HEK293T (cell line): ENCODE results near the gene PYGO2.

ENCODE experiments used
- CTCF ChIA-PET: fragments of 350-600 bp; formaldehyde crosslinking; extraction: SDS; loops from one replicate; lab custom pipeline; 2021; ENCODE audit warnings: antibody characterized with exemption, inconsistent platforms; lab: Yijun Ruan, JAX
- POLR2A ChIA-PET: fragments of 350-600 bp; formaldehyde crosslinking; extraction: SDS; loops from one replicate; lab custom pipeline; 2020; ENCODE audit warnings: antibody characterized with exemption, inconsistent platforms; lab: Yijun Ruan, JAX
- DNase-seq: peaks from one replicate; pipeline ENCODE4 v3.0.0; 2012; ENCODE audit warnings: mixed read lengths; ENCODE audit errors: extremely low spot score
- ARNT ChIP-seq: fragments of 450-650 bp; IDR thresholded peaks from 2 replicates; pipeline ENCODE4 v1.6.1; 2017; ENCODE audit warnings: mild to moderate bottlenecking
- BHLHE40 ChIP-seq: fragments of 450-650 bp; IDR thresholded peaks from 2 replicates; pipeline ENCODE4 v1.6.1; 2016; ENCODE audit warnings: mild to moderate bottlenecking, moderate library complexity, borderline replicate concordance
- CTBP1 ChIP-seq: fragments of 450-650 bp; IDR thresholded peaks from 2 replicates; pipeline ENCODE4 v1.6.1; 2016; ENCODE audit warnings: borderline replicate concordance
- ELF4 ChIP-seq: fragments of 450-650 bp; IDR thresholded peaks from 2 replicates; pipeline ENCODE4 v1.6.1; 2017; ENCODE audit warnings: antibody characterized with exemption
- FOXA1 ChIP-seq: fragments of 450-650 bp; IDR thresholded peaks from 2 replicates; pipeline ENCODE4 v1.6.1; 2016; ENCODE audit warnings: mild to moderate bottlenecking
- FOXK2 ChIP-seq: fragments of 450-650 bp; IDR thresholded peaks from 2 replicates; pipeline ENCODE4 v1.6.1; 2016; ENCODE audit warnings: mild to moderate bottlenecking
- FOXM1 ChIP-seq: fragments of 450-650 bp; IDR thresholded peaks from 2 replicates; pipeline ENCODE4 v1.6.1; 2017; ENCODE audit warnings: mild to moderate bottlenecking, borderline replicate concordance
- HDGF ChIP-seq: fragments of 450-650 bp; IDR thresholded peaks from 2 replicates; pipeline ENCODE4 v1.6.1; 2017; ENCODE audit warnings: antibody characterized with exemption, borderline replicate concordance
- L3MBTL2 ChIP-seq: fragments of 450-650 bp; conservative IDR thresholded peaks from 2 replicates; pipeline ENCODE4 v1.6.1; 2016; ENCODE audit warnings: mild to moderate bottlenecking
- LEF1 ChIP-seq: fragments of 450-650 bp; IDR thresholded peaks from 2 replicates; pipeline ENCODE4 v1.6.1; 2017; ENCODE audit warnings: mild to moderate bottlenecking, borderline replicate concordance
- NFRKB ChIP-seq: fragments of 450-650 bp; IDR thresholded peaks from 2 replicates; pipeline ENCODE4 v1.6.1; 2016; ENCODE audit warnings: mild to moderate bottlenecking, moderate library complexity
- SP1 ChIP-seq: fragments of 450-650 bp; IDR thresholded peaks from 2 replicates; pipeline ENCODE4 v1.6.1; 2017
- SUZ12 ChIP-seq: fragments of 450-650 bp; IDR thresholded peaks from 2 replicates; pipeline ENCODE4 v1.6.1; 2016; ENCODE audit warnings: mild to moderate bottlenecking
- TARDBP ChIP-seq: fragments of 450-650 bp; IDR thresholded peaks from 2 replicates; pipeline ENCODE4 v1.6.1; 2016
- ZNF384 ChIP-seq: fragments of 450-650 bp; IDR thresholded peaks from 2 replicates; pipeline ENCODE4 v1.6.1; 2016
- TF ChIP-seq, protein P1 (sequence below): fragments of 450-650 bp; IDR thresholded peaks from 2 replicates; pipeline ENCODE4 v1.6.1; 2016

The PYGO2 gene

DNA sequence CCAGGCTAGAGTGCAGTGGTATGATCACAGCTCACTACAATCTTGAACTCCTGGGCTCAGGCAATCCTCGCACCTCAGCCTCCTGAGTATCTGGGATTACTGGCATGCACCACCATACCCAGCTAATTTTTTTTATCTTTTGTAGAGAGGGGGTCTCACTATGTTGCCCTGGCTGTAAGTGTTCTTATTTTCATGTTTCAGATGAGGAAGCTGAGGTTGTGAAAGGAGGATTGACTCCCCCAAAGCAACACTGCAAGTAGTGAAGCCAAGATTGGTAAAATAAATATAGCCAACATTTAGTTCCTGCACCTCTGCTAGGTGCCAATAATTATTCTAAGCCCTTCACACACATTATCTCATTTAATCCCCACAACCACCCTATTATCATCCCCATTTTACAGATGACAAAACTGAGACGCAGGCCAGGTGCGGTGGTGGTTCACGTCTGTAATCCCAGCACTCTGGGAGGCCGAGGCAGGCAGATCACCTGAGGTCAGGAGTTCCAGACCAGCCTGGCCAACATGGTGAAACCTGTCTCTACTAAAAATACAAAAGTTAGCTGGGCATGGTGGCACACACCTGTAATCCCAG is 27.1 kb downstream of the PYGO2 start:
- POLR2A ChIA-PET, result no interaction called here
- TF ChIP-seq CTBP1, result no peak
- no peak for TF ChIP-seq L3MBTL2
- TF ChIP-seq LEF1, result no peak
- no peak for TF ChIP-seq SUZ12
- TF ChIP-seq BHLHE40, result no peak
- TF ChIP-seq FOXA1, result no peak
- no peak for TF ChIP-seq ELF4
- TF ChIP-seq HDGF, result no peak
- no peak for TF ChIP-seq FOXM1
- TF ChIP-seq SP1, result no peak
- TF ChIP-seq, protein P1, sequence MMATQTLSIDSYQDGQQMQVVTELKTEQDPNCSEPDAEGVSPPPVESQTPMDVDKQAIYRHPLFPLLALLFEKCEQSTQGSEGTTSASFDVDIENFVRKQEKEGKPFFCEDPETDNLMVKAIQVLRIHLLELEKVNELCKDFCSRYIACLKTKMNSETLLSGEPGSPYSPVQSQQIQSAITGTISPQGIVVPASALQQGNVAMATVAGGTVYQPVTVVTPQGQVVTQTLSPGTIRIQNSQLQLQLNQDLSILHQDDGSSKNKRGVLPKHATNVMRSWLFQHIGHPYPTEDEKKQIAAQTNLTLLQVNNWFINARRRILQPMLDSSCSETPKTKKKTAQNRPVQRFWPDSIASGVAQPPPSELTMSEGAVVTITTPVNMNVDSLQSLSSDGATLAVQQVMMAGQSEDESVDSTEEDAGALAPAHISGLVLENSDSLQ, result no peak
- no peak for TF ChIP-seq FOXK2
- no peak for TF ChIP-seq ZNF384
- no peak for TF ChIP-seq ARNT
- no peak for TF ChIP-seq TARDBP
- no peak for TF ChIP-seq NFRKB
- no peak for DNase-seq
- CTCF ChIA-PET, result interaction anchor here (0.6 to 0.7 kb wide), 2 partner anchors 10 to 14 kb away, joined by 3 read pairs; no protein-coding TSS in a partner anchor

DNA sequence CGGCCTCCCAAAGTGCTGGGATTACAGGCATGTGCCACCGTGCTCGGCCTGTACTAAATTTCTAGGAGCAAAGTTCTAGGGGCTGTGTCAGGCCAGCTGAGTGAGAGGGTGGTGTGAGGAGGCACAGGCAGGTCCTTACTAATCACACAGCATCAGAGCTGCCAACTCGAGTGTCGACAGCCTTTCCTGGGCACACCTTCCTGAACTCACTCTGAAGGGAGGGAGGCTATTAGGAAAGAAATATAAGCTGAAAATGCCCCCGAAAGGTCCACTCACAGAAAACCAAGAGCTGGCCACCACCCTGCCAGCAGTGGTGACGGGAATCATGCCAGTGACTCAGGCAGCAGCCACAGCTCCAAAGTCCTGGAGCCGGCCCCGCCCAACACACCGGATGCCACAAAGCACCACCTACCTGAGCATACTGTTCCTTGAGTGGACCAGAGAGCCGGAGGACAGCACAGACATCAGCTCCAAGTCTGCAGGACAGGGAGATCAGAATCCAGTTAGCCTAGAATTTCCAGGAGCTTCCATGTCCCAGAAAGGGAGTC is 29.6 kb downstream of the PYGO2 start:
- CTCF ChIA-PET, result no interaction called here
- POLR2A ChIA-PET, result no interaction called here
- no peak for DNase-seq
- TF ChIP-seq, protein P1, result no peak
- TF ChIP-seq TARDBP (no peak), BHLHE40 (no peak), ARNT (no peak), SUZ12 (no peak), SP1 (no peak), FOXM1 (no peak), L3MBTL2 (no peak)

DNA sequence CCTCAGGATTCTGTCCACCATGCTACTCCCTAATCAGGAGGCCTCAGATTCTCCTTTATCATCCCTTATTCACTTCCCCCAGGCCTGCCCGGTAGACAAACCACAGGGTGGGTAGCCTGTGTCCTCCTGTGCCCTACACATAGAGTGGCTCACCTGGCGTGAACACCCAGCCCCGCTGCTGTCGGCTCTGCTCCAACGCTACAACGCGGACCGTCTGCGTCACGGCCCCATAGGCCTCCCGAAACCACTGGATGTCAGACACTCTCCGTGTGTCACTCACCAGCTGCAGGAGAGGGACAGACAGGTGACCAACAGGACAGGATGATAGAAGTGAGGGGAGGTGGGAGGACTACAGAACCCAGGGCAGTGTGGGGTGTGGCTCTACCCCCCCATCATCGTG is 35.4 kb downstream of the PYGO2 start:
- ChIA-PET CTCF (no interaction called here), POLR2A (interaction anchor here (3.3 kb wide), 1 partner anchor 10 kb away, joined by 11 read pairs; the partner anchor contains the start of gene PMVK)
- no peak for DNase-seq
- TF ChIP-seq SP1 (no peak), NFRKB (no peak), TARDBP (no peak), FOXK2 (no peak), L3MBTL2 (no peak), FOXA1 (no peak), ARNT (no peak), CTBP1 (no peak), ELF4 (no peak), SUZ12 (no peak), HDGF (no peak), ZNF384 (no peak), LEF1 (no peak)
- TF ChIP-seq, protein P1, result no peak

DNA sequence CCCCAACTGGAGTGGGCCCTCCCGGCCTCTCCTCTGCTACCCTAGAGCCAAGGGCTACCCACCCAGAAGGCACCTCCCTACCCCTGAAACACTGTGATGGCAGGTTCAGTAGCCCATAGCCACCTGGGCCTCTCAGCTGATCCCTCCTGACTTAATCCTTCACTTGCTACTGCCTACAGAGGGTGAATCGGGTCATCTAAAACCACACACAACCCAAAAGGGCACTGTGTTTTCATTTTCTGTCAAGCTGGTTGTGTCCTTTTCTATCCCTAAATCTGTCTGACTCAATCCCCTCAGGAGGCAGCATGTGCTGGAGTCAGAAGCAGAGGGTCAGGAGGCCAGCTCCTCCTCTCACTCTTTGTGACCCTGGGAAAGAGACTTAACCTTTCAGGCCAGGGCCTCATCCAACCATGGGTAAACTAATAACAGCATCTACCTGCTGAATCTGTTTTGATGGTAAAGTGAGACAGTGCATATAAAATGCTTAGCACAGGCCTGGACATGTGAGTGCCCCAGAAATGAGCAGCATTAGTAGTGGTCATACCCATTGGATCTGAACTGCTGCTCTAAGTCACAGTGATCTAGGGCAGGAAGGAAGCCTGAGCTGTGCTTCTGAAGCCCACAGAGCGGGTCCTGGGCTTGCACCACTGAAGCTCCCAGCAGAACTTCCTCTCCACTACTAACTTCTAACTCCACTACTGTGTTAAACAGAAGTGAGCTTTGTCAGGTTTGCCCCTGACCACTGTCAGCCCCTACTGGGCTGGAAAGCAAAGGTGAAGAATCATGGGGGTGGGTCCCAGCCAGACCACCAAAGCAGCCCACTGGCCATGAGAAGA is 36.0 kb downstream of the PYGO2 start:
- TF ChIP-seq, protein P1, result no peak
- TF ChIP-seq L3MBTL2, result no peak
- no peak for TF ChIP-seq ELF4
- no peak for TF ChIP-seq TARDBP
- no peak for TF ChIP-seq SUZ12
- TF ChIP-seq CTBP1, result no peak
- no peak for TF ChIP-seq ZNF384
- TF ChIP-seq NFRKB, result no peak
- CTCF ChIA-PET, result interaction anchor here (0.7 kb wide), 1 partner anchor 18 kb away, joined by 3 read pairs; no protein-coding TSS in a partner anchor
- POLR2A ChIA-PET, result interaction anchor here (0.5 to 3.3 kb wide), 2 partner anchors 11 to 39 kb away, joined by 3 to 11 read pairs; partner anchors contain the start of gene PMVK
- no peak for DNase-seq

DNA sequence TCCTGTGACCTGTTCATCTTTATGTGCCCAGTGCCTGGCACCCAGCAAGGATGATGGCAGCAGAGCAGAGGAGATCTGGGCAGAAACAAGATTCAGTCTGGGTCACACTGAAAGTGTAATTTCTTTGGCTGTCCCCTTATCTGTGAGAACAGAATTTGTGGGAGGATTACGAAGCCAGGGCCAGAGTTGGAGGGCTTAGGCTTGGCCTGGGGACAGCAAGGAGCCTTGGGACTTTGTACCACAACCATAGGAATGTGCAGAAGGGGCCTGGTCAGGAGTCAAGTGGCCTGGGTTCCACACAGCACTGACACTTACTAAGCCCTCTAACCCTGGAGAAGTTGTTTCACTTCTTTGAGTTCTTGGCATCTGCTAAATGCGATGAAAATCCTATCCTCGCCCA is 37.9 kb downstream of the PYGO2 start:
- POLR2A ChIA-PET, result interaction anchor here (1.2 kb wide), 1 partner anchor 13 kb away, joined by 3 read pairs; the partner anchor contains the start of gene PMVK
- CTCF ChIA-PET, result no interaction called here
- no peak for DNase-seq
- TF ChIP-seq HDGF (no peak), ARNT (no peak), ELF4 (no peak), BHLHE40 (no peak)
- TF ChIP-seq, protein P1, result no peak
